GM19463 (cell line): ENCODE results near the gene IL17REL.

ENCODE experiments used
- ATAC-seq: cut with Tn5 transposase; IDR thresholded peaks from one replicate; pipeline ENCODE4 v1.9.1; 2021; ENCODE audit warnings: mild to moderate bottlenecking, moderate library complexity; ENCODE audit not compliant: unreplicated experiment

Gene IL17REL

DNA sequence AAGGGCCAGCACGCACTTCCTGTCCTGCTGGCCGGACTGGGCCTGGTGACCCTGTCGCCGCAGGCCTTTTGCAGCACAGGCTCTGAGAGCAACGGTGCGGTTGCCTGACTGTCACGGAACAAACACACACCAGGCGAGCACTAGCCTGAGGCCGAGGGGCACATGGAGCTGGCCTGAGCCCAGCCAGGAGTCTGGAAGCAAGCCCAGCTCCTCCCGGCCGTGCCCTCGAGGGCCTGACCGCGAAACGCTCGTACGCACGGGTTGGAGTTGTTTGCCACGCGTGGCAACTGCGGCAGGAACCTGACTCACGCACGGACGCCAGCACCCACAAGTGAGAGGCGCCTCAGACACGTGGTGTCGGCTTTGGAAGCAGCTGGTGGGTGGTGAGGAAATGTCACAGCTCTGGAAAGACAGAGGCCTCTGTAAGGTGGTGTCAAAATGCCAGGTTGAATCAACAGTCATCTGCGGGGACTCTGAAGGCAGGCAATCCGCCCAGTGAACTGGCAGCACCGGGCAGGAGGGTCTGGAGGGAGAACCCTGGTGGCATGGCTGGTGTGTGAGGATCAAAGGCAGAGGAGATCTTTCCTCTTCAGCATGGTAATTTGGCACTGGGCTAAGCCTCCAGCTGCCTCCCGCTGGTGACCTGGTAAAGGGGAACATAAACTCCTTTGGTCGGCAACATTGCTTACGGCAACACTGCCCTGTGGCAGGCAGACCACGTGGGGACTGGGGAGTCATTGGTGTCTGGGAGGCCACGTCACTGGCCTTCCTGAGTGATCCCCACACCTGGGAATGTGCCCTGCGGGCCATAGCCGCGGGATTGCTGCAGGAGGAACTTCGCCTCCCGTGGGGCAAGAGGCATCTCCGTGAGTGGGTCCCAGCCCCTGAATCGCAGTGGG, 15.3 kb upstream of the IL17REL start:
- ATAC-seq: no peak

DNA sequence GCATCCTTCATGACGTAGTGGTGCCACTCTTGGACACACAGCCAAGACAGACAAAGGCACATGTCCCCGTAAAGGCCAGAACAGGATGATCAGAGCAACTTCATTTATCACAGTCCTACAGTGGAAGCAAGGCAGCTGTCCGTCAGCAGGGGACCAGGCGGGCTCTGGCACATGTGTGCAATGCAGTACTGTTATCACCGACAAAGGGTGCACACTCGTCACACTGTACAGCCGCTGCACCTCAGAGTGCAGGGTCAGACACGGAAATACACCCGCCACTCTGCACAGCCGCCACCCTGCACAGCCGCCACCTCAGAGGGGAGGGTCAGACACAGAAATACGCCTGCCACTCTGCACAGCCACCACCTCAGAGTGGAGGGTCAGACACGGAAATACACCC, 13.4 kb upstream of the IL17REL start:
- no peak for ATAC-seq

DNA sequence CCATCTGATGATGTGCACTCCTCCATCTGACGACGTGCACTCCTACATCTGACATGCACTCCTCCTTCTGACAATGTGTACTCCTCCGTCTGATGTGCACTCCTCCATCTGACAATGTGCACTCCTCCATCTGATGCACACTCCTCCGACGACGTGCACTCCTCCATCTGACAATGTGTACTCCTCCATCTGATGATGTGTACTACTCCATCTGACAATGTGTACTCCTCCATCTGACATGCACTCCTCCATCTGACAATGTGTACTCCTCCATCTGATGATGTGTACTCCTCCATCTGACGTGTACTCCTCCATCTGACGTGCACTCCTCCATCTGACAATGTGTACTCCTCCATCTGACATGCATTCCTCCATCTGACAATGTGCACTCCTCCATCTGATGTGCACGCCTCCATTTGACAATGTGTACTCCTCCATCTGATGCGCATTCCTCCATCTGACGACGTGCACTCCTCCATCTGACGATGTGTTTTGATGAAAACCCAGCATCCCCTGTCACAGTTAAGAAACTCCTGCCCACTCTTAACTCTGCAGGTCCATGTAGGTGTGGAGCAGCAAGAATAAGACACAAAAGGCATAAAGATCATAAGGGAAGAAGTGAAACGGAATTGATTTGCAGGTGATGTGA, 9.7 kb upstream of the IL17REL start:
- ATAC-seq: no peak

GRCh38 chr22:50020606-50021005, 8.0 kb upstream of the IL17REL start:
- ATAC-seq: no peak

DNA sequence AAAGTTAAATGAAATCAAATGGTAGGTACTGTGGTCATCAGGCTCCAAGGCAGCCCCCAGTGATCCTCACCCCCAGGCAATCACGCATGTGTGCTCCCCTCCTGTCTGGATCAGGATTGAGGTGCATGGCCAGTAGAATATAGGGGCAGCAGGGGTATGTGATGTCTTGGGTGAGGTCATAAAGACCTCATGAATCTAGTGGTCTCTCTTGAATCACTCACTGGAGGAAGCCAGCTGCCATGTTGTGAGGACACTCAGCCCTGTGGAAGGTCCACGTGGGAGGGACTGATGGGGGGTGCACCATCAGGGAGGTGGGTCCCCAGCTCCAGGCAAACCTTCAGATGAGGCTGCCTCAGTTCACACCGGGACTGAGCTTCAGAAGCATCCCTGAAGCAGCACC, 6.8 kb upstream of the IL17REL start:
- ATAC-seq: no peak

DNA sequence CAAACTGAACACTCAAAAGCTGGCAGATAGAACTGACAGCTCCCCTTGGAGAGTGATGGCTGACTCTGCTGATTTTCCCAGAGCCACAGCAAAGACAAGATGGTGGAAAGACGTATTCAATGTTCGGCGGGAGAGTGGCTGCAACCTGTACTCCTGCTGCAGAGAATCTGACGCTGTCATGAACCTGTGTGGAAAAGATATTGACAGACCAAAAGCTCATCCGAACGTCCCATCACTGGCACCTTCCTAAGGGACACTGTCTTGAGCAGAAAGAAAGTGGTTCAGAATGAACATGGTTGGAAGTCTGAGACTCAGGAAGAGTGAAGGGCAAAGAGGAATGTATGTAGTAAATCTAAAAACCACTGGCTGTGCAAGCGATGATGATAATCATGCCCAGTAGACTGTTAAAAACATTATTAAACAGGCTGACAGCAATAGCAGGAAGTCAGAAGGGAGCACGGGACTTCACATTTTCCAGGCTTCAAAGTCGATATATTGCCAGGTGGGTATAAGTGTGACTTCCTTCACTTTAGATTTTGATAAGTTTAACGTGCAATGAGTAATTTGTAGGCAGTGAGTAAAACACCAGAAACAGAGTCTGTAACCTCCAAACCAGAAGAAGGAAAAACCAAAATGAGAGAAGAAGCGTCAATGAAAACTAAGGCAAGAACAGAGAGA, 6.2 kb upstream of the IL17REL start:
- no peak for ATAC-seq

- ATAC-seq: no peak
Measured at GRCh38 chr22:50017701-50018224, 5.2 kb upstream of the IL17REL start.

DNA sequence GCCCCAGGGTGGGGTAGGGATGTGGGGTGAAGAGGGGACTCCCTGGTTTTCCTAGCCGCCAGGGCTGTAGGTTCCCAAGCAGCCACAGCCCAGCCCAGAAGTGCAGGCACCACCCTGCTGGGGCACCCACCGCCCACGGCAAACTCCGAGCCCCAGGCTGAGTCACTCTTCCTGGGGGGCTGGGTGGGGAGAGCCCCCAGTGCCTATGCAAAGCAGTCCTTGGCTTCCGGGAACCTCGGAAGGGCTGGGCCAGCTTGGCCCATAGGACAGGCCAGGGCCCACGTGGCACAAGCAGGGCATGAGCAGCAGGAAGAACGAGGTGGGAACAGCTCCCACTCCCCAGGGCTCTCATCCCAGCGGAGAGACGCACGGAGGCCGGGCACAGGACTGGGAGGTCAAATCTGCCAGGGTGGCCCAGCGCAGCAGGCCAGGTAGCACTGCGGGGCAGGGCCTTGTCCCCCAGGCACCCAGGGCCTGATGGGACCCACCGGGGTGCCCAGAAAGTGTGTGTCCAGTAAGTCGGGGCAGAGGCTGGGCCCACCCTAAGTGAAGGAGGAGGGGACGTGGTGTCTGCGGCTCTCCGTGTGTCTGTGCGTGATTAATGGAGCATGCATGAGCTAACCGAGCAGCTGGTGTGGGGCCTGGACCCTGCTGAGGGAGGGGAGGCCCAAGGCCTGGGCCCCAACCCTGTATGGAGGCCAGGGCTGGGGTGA, 4.6 kb upstream of the IL17REL start:
- no peak for ATAC-seq

DNA sequence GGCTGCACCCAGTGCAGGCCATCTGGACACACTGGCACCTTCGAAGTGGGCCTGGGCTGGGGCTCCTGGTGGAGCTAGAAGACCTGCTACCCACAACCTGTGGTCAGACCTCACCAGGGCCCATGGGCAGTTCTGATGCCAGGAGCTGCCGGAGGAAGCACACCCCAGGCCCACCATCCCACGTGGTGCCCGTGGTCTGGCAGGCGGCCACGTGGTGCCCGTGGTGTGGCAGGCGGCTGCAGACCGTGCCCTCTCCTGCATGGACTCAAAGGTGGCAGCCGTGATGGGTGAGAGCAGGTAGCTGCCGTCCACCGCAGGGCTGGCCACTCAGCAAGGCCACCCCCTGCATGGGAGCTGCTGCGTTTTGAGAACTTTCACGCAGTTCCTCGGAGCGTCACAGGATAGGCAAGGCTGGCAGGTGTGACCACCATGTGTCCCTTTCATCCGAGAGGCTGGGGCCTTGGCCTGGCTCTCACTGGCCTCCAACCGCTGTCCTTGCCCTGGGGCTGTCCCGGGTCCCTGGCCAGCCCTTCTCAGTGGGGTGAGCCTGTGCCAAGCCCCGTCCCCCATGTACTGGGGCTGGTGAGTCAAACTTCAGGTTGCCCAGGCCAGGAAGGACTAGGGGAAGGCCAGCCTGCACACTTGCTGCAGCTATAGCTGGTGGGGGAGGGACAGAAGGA, 3.9 kb upstream of the IL17REL start:
- ATAC-seq: no peak

GRCh38 chr22:50015451-50016307, 3.1 kb upstream of the IL17REL start:
- ATAC-seq: no peak

- no peak for ATAC-seq
Measured at GRCh38 chr22:50014655-50015401, 2.3 kb upstream of the IL17REL start.

GRCh38 chr22:50014053-50014501, 1.5 kb upstream of the IL17REL start:
- no peak for ATAC-seq

DNA sequence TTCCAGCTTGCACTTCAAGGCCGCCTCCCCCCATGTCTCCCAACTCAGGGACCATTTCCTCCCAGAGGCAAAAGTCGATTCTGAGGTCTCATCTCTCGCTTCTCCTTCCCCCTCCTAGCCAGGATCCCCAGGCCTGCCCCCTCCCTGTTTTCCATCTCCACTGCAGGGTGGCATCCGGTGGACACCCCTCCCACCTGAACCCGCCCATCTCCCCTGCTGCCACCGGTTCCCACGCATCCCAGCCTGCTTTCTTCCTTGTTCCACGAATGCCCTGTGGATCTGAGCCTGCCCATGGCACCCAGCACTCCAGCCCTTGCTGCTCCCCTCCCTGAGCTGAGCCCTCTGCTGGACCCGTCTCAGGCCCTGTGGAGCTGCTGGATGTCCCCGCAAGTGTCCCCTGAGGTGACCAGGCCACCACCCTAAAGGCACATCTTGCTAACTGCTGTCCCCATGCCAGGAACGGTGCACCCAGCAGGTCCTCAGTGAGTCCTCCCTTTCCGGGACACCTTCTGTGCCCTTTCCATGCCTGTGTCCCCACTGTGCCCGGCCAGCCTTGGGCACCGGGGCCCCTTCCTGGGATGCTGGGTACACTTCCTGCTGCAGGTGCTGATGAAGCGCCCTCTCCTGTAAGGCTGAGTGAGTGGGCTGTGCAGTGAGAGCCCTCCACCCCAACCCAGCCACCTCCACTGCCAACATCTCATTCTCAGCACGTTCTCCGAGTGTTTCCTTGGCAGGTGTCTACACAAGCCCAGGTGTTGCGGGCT, 936 bp downstream of the IL17REL start:
- ATAC-seq: no peak

DNA sequence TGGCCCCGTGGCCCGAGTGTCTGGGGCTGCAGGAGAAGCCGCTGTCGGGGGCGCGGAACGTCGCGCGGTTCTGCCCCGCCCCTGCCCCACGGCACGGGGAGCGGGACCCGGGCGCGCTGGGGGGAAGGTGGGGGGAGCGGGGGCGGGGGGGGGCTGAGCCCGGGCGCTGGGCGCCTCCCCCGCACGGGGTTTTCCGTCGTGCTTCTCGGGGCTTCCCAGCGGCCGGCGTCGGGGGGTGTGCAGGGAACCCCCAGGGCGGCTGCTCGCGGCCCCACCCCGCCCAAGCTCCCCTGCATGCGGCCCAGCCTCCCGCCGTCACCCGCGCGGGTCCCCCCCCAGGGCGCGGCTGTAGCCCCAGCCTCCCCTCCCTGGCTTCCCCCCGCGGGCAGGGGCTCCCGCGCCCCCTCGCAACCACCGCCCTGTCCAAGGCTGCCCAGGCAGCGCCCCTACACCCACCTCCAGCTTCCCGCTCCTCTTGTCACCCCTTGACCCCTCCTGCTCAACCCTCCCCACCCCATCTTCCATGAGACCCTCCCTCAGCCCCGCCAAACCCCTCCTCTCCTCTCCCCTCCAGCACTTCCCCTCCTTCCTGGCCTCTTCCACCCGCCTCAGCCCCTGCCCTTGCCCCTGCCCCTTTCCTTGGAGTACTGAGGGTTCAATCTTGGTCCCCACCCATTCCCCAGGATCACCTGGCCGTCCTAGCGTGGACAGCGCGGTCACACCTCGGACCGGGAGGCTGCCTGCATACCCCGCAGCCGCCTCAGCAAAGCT, 1.7 kb downstream of the IL17REL start:
- ATAC-seq: no peak

DNA sequence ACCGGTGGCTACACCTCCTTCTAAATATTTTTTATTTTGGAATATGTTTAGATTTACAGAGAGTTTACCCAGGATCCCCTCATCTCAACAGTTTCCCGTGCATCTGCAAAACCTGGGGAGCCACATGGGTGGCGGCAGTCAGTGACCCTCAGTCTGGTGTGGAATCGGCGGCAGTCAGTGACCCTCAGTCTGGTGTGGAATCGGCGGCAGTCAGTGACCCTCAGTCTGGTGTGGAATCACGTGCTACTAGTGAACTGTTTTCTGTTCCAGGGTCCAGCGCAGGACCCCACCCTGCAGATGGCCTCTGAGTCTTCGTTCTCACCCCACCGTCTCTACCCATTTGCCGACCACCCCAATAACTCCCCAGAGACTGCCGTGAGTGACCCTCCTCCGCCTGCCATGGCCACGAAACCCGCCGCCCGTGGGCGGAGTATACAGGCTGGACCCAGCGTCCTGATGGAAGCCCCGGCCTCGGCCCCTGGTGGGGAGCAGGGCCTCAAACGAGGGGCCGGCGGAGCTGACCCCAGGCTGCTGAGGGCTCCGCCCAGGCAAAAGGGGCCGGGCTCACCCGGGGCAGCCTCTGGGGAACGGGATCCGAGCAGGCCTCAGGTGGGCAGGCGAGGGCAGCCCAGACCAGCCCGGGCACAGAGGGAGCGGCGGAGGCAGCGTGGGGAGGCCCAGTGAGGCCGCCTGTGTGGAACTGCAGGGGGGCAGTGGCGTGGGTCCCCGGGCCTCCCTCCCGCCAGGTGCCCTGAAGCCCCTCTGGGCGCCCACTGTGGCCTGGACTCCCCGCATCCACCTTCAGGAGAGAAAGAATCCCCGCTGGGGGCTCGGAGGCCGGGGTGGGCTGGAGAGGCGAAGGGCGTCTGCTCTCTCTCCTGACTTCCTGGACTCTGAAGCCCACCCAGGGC, 2.5 kb downstream of the IL17REL start:
- no peak for ATAC-seq

GRCh38 chr22:50009251-50009650, 3.3 kb downstream of the IL17REL start:
- no peak for ATAC-seq
